ENCODE measurements around the gene NR3C2.

The NR3C2 gene

DNA sequence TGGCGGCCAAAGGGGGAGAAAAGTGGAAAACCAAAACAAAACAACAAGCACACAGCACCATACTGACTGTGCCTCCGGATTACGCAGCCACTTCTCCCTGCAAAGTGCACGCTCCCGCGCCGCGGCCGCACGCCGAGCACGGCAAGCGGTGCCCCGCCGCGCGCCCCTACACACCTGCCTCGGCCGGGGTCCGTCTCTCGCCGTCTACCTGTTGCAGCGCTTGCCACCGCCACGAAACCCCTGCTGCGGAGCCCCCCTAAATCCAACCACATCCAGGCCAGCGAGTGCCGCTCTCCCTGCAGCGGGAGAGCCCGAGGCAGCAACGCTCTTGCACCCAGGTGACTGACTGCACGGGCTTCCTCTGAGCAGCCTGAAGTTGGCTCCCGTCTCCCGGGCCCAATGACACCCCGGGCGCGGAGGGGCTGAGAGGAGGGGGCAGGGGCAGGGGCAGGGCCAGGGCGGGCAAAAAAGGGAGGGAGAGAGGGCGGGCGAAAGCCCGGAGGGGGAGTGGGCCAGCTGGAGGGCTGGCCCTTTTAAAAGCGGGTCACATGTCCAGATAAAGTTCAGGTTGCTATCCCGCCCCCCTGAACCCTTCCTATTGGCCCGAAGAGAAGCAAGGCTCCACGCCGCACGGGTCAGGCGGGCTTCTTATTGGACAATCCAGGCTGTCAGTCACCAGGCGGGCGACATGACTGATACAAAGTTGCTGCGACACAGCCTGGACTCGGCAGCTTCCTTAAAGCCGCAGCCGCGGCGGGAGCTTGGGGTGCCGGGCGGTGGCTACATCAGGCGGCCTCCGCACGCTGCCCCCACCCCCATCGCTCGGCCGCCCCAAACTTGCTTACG is at the start of gene NR3C2:
NR3C2 (minus strand) TSS at position 429 of the 846 bp plus-strand sequence.
- DNase-seq: peak; percentile 86

GRCh38 chr4:148487181-148487580 is 45.0 kb upstream of the NR3C2 start:
- no peak for DNase-seq

GRCh38 chr4:148481636-148482035 is 39.4 kb upstream of the NR3C2 start:
- no peak for DNase-seq

DNA sequence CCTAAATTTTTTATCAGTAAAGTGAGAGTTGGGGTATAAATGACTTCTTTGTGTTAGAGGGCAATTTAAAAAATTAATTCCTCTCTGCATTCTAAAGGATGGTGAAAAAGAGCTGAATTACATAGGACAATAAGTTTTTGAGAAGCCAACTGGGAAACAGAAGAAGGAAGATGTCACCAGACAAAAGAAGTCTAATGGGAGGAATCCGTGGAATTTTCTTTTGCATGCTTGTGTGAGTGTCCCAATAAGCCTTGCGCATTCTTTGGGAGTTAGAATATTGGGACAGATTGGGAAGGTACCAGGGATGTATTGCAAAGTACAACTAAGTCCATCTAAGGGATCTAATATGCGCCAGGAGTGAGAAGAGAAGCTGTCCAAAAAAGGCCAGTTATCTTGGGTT is 35.1 kb upstream of the NR3C2 start:
- DNase-seq: no peak

DNA sequence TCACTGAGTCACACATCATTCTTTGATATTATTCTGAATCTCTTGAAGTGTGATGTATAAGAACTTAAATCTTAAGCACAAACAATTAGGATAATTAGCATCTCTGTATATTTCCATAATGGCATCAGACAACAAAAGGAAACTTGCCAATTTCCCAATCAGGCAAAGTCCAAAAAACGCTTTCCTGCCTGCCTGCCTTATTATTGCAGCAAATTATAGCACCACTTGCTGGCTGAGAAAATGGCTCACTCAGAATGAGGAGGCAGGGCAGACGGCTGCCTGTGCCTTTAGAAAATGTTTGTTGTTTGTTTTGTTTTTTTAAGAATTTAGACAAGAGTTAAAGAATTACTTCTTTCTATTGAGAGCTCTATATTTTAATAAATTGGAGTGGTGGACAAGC is 27.7 kb upstream of the NR3C2 start:
- no peak for DNase-seq

DNA sequence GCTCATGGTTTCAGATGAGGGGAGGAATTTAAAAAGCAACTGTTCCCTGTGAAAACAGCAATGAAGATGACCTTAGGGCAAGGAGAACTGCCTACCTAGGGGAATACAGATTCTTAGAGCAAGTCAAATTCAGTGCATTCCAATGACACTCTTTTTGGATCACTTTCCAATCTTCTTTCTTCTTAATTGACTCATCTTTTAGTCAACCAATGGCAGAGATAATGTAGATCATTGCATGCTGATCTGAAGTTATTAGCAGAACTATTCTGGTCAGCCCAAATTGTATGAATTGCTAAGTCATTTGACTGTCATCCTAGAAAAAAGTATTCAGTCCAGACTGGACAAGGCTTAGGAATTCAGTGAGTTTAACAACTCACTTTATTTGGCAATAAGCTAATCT is 12.6 kb upstream of the NR3C2 start:
- DNase-seq: no peak

DNA sequence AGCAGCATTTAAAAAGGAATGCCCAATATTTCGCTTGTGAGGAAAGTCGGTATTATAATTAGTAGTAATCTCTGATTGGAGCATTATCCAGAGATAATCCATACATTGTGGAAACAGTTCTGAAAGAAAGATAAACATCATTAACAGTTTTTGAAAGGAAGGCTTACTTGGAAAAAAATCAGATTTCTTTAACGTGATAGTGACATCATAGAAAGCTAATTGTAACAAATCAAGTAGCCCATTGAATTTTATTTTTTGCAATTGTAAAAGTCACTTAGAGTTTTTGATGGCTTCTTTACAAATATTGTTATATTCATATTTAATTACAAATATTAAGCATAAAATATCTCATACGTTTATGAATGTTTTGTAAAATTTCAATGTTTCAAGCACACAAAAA is 11.6 kb upstream of the NR3C2 start:
- DNase-seq: no peak

DNA sequence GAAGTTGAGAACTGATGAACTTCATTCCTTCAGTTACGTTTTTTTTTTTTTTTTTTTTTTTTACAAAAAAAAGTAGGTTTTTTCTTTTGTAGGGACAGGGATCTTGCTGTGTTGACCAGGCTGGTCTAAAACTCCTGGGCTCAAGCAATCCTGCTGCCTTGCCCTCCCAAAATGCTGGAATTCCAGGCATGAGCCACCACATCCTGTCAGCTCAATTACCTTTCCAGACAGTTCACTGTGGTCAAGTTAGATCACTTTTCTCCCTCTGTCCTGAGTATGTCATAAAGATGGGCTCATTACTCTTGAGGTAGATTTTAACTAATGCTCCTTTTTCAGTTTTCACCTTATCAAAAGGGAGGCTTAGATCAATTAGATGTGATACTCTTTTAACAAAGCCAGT is 10.8 kb upstream of the NR3C2 start:
- DNase-seq: no peak

DNA sequence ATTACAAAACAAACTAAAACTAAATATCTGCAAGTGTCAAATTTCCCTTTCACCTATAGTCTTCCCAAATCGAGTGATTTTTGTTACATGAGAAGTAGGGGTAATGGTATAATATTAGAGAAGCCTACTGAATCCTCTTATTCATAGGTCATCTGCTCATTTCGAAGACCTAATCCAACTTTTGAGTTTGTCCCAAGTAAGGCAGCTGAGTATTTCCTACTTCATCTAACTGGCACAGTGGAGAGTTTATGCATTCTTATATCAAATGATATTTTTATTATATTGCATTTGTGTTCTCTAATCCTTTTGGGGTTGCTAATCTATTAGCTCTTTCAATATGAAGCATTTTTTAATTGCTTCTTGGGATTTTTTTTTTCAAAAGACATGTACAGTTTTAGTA is 7.7 kb upstream of the NR3C2 start:
- no peak for DNase-seq

GRCh38 chr4:148448141-148448540 is 5.9 kb upstream of the NR3C2 start:
- DNase-seq: no peak

GRCh38 chr4:148447681-148448080 is 5.5 kb upstream of the NR3C2 start:
- DNase-seq: no peak

- no peak for DNase-seq
These were observed 3.7 kb upstream of the NR3C2 start for GRCh38 chr4:148445860-148446330.

DNA sequence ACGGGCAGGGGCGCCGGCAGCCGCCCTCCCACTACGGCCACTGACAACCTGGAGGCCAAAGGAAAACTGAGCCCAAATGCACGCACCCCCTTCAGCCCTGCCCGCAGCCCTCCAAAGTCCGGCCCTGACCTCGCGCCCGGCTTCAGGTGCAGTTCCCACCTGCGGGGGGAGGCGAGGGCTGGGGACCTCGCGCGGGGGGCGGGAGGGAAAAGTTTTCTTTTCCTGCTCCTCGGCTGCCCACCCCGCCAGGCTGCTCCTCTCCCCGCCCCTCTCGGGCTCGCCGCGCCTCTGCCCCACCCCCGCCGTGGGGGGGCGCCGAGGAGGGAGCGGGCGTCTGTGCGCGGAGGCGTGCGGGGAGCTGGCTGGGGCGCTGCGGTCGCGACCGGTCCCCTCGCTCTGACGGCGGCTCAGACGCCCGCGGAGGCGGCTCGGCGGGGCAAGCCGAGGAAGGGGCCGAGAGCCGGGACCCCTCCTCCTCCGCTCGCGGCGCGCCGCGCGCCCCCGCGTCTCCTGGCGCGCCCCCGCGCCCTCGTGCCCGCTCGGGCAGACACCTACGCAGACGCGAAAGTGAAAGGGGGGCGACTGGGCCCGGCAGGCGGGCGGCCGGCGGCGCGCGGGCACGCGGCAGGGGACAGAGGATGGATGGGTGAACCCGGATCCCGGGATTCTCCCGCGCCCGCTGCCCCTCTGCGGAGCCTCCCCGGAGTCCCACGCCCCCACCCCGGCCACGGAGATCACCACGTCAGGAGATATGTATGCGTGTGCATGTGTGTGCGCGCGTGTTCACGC is 3.1 kb upstream of the NR3C2 start:
- DNase-seq: peak; percentile 38

DNA sequence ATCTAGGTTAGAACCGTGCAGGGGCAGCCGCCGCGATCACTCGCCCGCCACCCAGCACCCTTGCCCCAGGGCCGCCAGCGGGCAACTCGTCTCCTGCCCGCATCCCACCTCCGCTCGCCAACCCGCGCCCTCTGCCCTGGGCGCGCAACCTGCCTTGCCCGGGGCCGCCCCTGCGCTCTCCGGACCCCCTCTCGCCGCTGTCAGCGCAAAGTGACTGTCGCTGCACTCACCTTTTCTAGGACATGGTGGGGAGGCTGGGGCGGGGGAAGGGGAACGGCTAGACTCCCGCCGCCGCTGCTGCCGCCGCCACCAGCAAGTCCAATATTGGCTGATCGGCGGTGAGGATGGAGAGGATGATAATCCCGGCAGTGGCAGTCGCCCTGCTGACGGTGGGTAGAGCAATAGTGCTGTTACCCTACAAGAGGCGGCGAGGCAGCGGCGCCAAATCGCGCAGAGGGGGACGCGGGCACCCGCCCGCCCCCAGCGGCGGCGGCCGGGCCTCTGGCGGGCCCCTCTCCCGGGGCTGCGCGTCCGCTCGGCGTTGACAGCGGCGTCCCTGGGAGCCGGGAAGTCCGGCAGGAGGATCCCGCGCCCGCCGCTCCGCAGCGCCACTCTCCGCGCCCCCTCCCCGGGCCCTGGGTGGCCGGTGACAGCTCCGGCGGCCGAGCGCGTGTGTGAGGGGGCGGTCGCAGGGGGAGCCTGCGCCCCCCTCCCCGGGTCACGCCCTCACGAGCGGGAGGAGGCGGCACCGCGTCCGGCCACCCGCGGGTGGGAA is 2.3 kb upstream of the NR3C2 start:
- no peak for DNase-seq

GRCh38 chr4:148443512-148444295 is 1.5 kb upstream of the NR3C2 start:
- DNase-seq: no peak

GRCh38 chr4:148442832-148443511 is 758 bp upstream of the NR3C2 start:
- DNase-seq: no peak

GRCh38 chr4:148441624-148441985 is 609 bp downstream of the NR3C2 start:
- no peak for DNase-seq

- DNase-seq: no peak
These were observed 4.2 kb downstream of the NR3C2 start for GRCh38 chr4:148438047-148438446.

GRCh38 chr4:148437439-148437838 is 4.8 kb downstream of the NR3C2 start:
- DNase-seq: no peak

GRCh38 chr4:148436512-148436911 is 5.7 kb downstream of the NR3C2 start:
- no peak for DNase-seq

DNA sequence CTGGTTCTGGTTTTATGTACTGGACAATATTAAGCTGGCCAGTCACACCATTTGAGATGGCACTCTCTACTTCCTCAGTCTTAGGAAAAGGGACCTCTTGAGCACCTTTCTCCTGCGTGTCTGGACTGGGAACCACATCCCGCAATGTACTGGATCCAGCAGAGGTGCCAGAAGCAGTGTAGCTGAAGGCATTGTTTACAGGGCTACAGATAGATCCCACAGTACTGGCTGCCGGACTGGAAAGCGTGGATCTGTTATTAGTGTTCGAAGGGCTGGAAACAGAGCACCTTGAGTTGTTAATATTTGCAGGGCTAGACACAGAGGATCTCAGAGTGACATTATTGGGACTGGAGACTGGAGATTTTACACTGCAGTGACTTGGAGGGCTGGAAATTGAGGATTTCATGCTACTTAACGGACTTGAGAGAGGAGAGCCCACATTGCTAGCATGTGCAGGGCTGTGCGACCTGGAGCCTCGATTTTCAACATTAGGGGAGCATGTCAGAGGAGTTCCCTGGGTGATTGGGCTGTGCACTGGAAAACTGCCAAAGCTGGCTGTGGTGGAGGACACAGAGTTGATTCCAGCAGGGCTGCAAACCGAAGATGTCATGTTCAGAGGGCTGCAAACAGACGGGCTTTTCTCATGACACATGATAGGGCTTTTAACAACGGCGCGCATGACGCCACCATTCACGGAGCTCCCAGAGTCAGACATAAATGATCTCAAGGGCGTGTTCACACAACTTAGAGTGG is 6.4 kb downstream of the NR3C2 start:
- DNase-seq: no peak

Measured in NCI-H774 (cell line).